ENCODE data around the gene SLC23A2.
"Not testable (repeated sequence)": the region's sequence is repeated elsewhere in the genome, so short reads cannot be mapped to it uniquely, and the experiment has no call there.

Gene SLC23A2

GRCh38 chr20:4854561-4854901 is 146.8 kb downstream of the SLC23A2 start:
- no peak overlapping the region for H3K4me3 ChIP-seq (ENCODE audit: low read depth in 1 of 2, low read length in 1 of 2)
- peaks cover 43% of the 10 kb centered on the region for H3K36me3 ChIP-seq
- H3K4me1 ChIP-seq (ENCODE audit: control insufficient read depth in 1 of 2, insufficient read depth in 1 of 2, low read depth in 1 of 2, low read length in 1 of 2), result peaks cover 5 to 12% of the 10 kb centered on the region in 2 experiments
- no peaks in the 10 kb centered on the region for H3K27me3 ChIP-seq
- no peak for TF ChIP-seq CTCF (IDR thresholded peaks at IDR 0.05)
- no peak overlapping the region for H3K27ac ChIP-seq
- no peaks in the 10 kb centered on the region for H3K9me3 ChIP-seq

- peaks cover 43% of the 10 kb centered on the region for H3K36me3 ChIP-seq
- H3K9me3 ChIP-seq, result no peaks in the 10 kb centered on the region
- peak overlapping the region; percentile 7 for H3K27ac ChIP-seq
- TF ChIP-seq CTCF (IDR thresholded peaks at IDR 0.05), result no peak
- H3K4me3 ChIP-seq (ENCODE audit: low read depth in 1 of 2, low read length in 1 of 2), result no peak overlapping the region
- H3K4me1 ChIP-seq (ENCODE audit: control insufficient read depth in 1 of 2, insufficient read depth in 1 of 2, low read depth in 1 of 2, low read length in 1 of 2), result peaks cover 5 to 12% of the 10 kb centered on the region in 2 experiments
- no peaks in the 10 kb centered on the region for H3K27me3 ChIP-seq
These were observed 147.4 kb downstream of the SLC23A2 start for GRCh38 chr20:4853757-4854560.

GRCh38 chr20:4853004-4853403 is 148.3 kb downstream of the SLC23A2 start:
- no peak overlapping the region for H3K27ac ChIP-seq
- peaks cover 6 to 15% of the 10 kb centered on the region in 2 experiments for H3K4me1 ChIP-seq (ENCODE audit: control insufficient read depth in 1 of 2, insufficient read depth in 1 of 2, low read depth in 1 of 2, low read length in 1 of 2)
- H3K4me3 ChIP-seq (ENCODE audit: low read depth in 1 of 2, low read length in 1 of 2), result no peak overlapping the region
- H3K27me3 ChIP-seq, result no peaks in the 10 kb centered on the region
- no peaks in the 10 kb centered on the region for H3K9me3 ChIP-seq
- TF ChIP-seq CTCF (IDR thresholded peaks at IDR 0.05), result no peak
- H3K36me3 ChIP-seq, result peaks cover 34% of the 10 kb centered on the region

- no peak for TF ChIP-seq CTCF (IDR thresholded peaks at IDR 0.05)
- Histone ChIP-seq H3K4me3 (ENCODE audit: low read depth in 1 of 2, low read length in 1 of 2) (no peak overlapping the region), H3K9me3 (no peaks in the 10 kb centered on the region), H3K27me3 (no peaks in the 10 kb centered on the region), H3K36me3 (peaks cover 15% of the 10 kb centered on the region), H3K27ac (peak overlapping the region; percentile 44), H3K4me1 (ENCODE audit: control insufficient read depth in 1 of 2, insufficient read depth in 1 of 2, low read depth in 1 of 2, low read length in 1 of 2) (peaks cover 17 to 29% of the 10 kb centered on the region in 2 experiments)
These were observed 150.3 kb downstream of the SLC23A2 start for GRCh38 chr20:4850960-4851359.

- peaks cover 29 to 34% of the 10 kb centered on the region in 2 experiments for H3K4me1 ChIP-seq (ENCODE audit: control insufficient read depth in 1 of 2, insufficient read depth in 1 of 2, low read depth in 1 of 2, low read length in 1 of 2)
- not testable (repeated sequence) for H3K27ac ChIP-seq; H3K36me3 ChIP-seq; H3K4me3 ChIP-seq (ENCODE audit: low read depth in 1 of 2, low read length in 1 of 2); H3K9me3 ChIP-seq; H3K27me3 ChIP-seq
These were observed 152.5 kb downstream of the SLC23A2 start for GRCh38 chr20:4848829-4849228.

- Histone ChIP-seq H3K27me3 (no peaks in the 10 kb centered on the region), H3K9me3 (no peaks in the 10 kb centered on the region)
These were observed 153.3 kb downstream of the SLC23A2 start for GRCh38 chr20:4848041-4848440.

More at GRCh38 chr20:4848041-4848440, 153.3 kb downstream of the SLC23A2 start:
- Histone ChIP-seq H3K36me3 (peaks cover 3% of the 10 kb centered on the region), H3K4me3 (ENCODE audit: low read depth in 1 of 2, low read length in 1 of 2) (no peak overlapping the region), H3K27ac (peak overlapping the region; percentile 52), H3K4me1 (ENCODE audit: control insufficient read depth in 1 of 2, insufficient read depth in 1 of 2, low read depth in 1 of 2, low read length in 1 of 2) (peaks cover 29 to 34% of the 10 kb centered on the region in 2 experiments)
- no peak for TF ChIP-seq CTCF (IDR thresholded peaks at IDR 0.05)

Measured in neutrophil (primary cell).